ENCODE data around the gene CD83.
"Not testable (repeated sequence)": the region's sequence is repeated elsewhere in the genome, so short reads cannot be mapped to it uniquely, and the experiment has no call there.

The CD83 gene, protein sequence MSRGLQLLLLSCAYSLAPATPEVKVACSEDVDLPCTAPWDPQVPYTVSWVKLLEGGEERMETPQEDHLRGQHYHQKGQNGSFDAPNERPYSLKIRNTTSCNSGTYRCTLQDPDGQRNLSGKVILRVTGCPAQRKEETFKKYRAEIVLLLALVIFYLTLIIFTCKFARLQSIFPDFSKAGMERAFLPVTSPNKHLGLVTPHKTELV

DNA sequence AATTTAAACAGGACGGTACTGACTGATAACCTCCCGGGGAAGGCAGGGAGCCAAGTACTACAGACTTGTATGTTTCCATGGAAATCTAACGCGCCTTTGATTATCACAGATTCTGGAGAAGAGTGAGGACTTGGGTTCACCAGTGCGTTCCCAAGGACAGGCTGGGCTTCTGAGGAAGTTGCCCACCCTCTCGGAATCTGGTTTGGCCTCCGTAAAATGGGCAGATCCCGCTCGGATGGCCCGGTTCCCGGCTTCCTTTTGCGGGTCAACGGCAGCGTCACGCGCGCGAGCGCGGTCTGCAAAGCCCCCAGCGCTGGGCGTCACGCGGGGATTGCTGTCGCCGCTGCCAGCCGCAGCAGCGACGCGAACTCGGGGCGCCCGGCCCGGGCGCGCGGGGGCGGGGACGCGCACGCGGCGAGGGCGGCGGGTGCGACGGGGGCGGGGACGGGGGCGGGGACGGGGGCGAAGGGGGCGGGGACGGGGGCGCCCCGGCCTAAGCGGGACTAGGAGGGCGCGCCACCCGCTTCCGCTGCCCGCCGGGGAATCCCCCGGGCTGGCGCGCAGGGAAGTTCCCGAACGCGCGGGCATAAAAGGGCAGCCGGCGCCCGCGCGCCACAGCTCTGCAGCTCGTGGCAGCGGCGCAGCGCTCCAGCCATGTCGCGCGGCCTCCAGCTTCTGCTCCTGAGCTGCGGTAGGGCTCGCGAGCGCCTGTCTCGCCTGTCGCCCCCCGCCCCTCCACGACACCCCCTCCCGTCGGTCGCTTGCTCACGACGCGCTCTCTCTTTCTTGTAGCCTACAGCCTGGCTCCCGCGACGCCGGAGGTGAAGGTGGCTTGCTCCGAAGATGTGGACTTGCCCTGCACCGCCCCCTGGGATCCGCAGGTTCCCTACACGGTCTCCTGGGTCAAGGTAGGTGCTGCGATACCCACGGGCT, at the start of gene CD83:
Gene CD83 (plus strand): TSS at position 615 of the 933 bp plus-strand sequence. CDS start 40 bp downstream, at position 655.
- peak; percentile 47 for DNase-seq

DNA sequence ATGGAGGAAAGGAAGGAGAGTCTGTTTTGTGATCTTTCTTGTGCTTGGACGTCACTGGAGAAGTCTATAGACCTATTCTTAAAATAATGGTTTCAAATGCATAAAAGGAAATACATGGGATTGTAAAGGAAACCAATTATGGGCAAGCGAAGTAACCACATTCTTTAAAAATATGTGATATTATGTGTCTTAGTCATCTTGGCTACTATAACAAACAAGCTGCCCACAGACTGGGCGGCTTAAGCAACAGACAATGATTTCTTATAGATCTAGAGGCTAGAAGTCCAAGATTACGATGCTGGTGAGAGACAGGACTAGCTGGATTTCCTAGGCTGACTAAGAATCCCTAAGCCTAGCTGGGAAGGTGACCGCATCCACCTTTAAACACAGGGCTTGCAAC, 49.4 kb upstream of the CD83 start:
- peak; percentile 78 for DNase-seq

DNA sequence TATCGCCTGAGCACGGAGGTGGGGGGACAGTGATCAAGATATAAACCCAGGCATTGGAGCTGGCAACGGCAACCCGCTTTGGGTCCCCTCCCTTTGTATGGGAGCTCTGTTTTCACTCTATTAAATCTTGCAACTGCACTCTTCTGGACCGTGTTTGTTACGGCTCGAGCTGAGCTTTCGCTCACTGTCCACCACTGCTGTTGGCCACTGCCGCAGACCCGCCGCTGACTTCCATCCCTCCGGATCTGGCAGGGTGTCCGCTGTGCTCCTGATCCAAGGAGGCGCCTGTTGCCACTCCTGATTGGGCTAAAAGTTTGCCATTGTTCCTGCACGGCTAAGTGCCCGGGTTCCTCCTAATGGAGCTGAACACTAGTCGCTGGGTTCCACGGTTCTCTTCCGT, 48.9 kb upstream of the CD83 start:
- no peak for DNase-seq

DNA sequence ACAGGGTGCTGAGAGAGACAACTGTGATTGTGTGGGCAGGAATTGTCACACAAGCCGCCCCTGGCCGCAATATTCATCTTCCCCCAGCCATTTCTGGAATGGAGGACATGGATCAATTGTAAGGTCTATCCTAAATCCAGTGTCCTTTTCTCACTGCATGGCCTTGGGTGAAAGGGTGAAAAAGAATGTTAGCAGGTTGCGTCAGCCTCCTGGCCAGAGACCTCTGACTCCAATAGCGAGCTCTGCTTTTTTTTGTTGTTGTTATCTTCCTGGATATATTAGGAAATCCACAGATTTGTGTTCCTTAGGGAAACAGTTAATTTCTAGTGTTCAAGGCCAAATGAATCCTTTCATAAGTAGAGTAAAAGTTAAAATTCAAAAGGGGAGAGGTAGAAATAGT, 47.1 kb upstream of the CD83 start:
- no peak for DNase-seq

DNA sequence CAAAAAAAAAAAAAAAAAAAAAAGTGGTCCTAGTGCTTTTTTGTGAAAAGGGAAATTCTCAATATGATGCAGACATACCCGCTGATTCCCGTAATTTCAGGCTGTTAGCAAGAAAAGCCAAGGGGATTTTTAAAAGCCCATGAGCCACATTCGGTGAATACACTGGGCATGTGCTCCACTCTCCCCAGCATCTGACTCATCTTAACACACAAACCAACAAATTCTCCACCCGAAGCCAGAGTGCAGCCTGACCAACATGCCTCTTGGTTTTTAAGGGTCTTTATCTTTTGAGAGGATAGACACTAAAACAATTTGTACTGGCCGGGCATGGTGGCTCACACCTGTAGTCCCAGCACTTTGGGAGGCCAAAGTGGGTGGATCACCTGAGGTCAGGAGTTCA, 45.5 kb upstream of the CD83 start:
- DNase-seq: peak; percentile 29

DNA sequence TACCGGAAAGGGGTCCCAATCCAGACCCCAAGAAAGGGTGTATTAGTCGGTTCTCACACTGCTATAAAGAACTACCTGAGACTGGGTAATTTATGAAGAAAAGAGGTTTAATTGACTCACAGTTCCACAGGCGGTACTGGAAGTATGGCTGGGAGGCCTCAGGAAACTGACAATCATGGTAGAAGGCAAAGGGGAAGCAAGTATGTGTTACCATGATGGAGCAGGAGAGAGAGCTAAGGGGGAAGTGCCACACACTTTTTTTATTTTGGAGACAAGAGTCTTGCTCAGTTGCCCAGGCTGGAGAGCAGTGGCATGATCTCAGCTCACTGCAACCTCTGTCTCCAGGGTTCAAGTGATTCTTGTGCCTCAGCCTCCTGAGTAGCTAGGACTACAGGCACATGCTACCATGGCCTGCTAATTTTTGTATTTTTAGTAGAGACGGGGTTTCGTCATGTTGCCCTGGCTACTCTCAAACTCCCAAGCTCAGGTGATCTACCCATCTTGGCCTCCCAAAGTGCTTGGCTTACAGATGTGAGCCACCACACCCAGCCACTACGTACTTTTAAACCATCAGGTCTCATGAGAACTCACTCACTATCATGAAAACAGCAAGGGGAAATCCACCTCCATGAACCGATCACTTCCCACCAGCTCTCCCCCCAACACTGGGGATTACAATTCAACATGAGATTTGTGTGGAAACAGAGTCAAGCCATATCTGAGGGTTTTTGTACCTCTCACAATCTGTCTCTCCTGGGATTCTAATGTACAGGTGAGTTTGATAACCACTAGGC, 43.8 kb upstream of the CD83 start:
- DNase-seq: not testable (repeated sequence)

DNA sequence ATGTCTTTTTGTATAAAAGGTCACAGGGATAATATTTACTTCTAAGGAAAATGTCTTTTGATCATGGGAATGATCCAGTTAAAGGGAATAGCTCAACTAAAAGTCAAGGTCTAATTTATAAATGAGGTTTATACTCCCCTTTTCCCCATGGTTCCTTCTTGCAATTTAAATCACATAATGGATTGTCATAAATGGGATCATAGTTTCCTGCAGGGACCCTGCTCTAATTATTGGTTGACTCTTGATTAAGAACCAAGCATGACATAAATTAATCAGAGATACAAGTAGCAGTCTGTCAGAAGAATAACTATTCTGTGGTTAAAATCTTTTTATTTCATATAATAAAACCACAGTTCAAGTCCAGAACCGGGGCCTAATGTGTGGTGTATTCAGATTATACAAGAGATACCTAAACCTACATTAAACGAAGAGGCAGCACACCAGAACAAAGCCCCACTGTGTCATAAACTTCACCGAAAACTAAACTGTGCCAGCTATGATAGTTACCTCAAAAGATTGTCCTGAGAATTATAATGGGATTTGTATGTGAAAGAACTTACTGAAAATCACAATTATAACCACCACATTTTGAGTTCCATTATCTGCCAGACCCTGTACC, 43.0 kb upstream of the CD83 start:
- DNase-seq: no peak

DNA sequence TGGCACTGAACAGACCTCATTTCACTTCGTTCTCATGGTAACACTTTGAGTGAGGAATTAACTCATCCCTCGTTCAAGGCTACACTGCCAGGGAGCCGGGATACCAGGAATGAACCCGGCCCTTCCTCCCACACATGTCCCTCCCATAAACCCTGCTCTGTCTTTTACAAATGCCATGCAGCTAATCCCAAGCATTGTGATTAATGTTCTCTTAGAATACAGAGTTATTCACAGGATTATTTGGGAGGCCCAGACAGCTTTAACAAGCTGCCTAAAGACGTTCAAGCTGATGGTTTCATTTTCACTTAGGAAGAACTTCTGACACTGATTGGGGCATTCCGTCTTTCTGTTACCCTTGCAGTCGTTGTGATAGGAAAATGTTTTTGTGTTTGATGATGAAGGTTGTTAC, 42.5 kb upstream of the CD83 start:
- peak; percentile 78 for DNase-seq

DNA sequence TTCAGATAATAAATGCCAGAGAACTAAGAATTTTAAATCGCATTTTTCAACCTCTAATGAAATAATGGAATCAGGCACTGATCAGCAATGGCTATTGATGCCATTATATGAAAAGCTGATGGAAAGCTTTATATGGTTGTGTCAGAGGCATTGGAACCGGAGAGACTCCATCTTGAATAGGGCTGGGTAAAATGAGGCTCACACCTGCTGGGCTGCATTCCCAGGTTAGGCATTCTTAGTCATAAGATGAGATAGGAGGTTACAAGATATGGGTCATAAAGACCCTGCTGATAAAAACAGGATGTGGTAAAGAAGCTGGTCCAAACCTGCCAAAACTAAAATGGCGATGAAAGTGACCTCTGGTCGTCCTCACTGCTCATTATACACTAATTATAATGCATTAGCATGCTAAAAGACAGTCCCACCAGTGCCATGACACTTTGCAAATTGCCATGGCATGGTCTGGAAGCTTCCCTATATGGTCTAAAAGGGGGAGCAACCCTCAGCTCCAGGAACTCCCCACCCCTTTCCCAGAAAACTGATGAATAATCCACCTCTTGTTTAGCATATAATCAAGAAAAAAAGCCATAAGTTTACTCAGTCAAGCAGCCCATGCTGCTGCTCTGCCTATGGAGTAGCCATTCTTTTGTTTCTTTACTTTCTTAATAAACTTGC, 40.2 kb upstream of the CD83 start:
- peak; percentile 9 for DNase-seq

DNA sequence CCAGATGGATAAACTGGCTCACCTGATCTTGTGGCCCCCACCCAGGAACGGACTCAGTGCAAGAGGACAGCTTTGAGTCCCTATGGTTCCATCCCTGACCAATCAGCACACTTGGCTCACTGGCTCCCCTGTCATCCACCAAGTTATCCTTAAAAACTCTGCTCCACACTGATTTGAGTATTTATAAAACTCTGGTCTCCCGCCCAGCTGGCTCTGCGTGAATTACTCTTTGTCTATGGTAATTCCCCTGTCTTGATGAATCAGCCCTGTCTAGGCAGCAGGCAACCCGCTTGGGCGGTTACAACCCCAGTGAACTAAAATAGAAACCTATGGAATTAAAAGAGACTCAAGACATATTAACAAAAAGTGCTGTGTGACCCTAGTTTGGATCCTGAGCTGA, 38.1 kb upstream of the CD83 start:
- peak; percentile 20 for DNase-seq

DNA sequence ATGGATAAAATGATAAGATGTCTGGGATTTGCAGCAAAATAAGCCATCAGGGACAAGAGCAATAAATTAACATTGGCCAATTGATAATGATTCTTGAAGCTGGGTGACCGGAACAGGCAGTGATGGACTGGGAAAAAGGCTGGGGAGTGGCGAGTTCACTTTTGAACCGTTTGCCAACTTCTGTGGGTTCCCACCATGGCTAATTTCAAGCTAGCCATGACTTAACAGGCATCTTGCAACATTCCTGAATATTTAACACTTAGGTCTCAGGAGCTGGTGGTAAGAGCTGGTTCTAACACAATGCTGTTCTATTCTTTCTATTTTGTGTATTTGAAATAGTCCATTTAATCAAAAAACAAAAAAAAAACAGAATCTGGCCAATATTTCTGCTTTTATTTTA, 37.6 kb upstream of the CD83 start:
- DNase-seq: peak; percentile 31

DNA sequence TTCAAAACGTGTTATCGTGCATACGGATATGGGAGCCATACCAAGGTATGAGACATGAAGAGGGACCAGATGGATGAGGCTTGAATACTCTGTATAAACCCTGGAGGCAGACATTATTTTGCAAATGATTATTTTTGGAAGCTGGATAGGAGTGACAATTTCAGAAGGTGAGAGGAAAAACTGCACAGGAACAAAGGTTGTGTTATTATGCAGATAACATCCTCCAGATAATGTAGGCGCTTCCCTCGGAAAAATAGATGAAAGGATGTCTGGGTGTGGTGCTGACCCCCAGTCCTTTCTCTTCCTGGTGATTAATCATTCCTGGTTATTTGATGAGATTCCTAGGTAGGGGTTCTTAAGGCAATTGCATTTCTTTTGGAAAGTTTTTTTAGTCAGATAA, 36.4 kb upstream of the CD83 start:
- DNase-seq: peak; percentile 25

DNA sequence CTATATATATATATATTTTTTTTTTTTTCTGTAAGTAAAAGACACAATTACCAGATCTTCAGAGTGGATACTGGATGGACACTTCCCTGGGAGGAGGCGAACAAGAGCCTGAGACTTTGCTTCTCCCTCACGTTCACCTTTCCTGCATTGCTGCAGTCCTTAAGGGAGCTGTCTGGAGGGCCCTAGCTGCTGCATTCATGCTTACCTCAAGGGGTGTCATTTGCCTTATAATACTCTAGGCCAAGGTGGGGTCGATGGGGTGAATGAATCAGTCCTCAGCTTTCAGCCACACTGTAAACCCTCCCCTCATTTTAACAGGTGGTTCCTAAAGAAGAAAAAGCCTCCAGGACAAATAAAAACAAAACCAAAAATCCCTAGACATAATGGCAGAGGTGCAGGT, 34.8 kb upstream of the CD83 start:
- no peak for DNase-seq

DNA sequence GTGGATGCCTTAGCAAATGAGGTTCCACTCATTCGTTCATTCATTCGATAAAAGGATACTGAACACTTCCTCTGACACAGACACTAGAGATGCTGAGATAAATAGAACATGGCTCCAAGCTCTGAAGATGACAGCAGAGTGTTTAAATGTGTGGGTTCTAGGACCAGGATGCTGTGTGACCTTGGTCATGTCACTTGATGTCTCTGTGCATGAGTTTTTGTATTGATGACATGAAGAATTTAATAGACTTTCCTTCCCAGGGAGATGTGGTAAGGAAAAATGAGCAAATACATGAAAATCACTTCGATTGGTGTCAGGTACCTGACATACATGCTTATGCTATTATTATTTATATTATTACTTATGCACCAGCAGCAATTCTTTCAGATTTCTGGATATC, 34.3 kb upstream of the CD83 start:
- no peak for DNase-seq

DNA sequence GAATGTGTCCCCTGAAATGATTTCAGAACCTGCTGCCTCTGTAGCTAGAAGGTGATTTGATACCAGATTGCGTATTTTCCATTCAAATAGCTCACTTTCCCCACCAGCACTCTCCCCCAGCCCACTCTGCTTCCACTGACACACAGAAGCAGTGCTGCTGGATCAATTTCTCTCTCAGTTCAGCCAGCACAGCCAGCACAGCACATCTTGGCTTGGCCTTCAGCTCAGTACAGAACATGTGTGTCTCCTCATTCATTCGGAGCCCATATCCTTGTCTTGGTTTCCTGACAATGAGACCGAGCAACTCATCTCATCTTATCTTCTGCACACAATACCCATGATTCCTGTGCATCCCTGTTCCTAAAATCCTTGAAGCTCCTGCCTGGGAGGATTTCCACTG, 33.8 kb upstream of the CD83 start:
- DNase-seq: no peak

DNA sequence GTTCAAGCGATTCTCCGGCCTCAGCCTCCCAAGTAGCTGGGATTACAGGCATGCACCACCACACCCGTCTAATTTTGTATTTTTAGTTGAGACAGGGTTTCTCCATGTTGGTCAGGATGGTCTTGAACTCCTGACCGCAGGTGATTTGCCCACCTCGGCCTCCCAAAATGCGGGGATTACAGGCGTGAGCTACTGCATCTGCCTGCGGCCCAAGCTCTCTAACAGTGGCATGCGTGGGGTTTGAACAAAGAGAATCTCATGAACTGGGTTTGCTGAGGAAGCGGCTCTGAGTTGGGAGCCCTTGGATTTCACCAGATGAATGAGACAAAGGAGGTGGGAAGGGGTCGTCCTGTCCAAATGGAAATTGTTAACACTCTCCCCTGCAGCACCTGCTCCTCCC, 33.2 kb upstream of the CD83 start:
- no peak for DNase-seq

DNA sequence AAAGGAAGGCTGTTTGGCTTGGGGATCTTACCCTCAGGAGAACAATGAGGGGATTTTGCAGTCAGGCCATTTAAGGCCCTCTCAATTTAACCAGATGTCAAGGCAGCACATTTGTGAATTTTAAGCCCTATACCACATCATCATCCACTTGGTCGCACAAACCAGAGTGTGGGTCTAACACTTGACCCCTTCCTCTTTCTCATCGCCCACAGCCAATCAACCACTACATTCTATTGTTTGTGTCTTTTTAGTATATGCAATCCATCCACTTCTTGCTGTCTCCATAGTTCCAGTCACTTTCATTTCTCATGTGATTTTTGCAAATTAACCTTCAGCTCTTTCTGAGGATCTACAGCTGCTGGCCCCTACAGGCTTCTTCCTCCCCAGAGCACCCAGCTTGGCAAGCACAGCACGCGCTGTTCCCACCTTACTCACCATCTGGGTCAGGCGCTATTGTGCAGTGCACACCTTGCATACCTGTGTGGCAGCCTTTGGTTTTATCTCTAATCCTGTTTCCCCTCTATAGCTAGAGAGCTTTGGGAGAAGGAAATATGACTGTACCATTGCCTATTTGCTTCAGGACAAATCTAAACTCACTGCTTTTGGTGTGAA, 32.3 kb upstream of the CD83 start:
- no peak for DNase-seq

DNA sequence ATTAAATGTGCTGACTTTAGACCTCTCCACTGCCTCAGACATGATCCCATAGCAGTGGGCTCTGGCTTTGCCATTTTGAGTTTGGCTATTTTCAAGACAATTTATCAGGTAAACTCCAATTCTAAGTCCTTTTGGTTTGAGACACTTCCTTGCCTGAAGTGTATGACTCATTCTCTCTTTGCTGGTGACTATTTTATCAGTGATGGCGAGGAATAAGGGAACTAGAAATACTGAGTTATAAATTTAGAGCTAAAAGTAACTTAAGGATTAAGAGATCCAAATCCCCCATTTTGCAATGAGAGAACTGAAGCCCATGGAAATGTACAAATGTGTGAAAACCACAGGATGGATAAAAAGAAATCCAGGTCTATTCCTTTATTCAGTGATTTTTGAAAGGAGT, 30.9 kb upstream of the CD83 start:
- DNase-seq: no peak

DNA sequence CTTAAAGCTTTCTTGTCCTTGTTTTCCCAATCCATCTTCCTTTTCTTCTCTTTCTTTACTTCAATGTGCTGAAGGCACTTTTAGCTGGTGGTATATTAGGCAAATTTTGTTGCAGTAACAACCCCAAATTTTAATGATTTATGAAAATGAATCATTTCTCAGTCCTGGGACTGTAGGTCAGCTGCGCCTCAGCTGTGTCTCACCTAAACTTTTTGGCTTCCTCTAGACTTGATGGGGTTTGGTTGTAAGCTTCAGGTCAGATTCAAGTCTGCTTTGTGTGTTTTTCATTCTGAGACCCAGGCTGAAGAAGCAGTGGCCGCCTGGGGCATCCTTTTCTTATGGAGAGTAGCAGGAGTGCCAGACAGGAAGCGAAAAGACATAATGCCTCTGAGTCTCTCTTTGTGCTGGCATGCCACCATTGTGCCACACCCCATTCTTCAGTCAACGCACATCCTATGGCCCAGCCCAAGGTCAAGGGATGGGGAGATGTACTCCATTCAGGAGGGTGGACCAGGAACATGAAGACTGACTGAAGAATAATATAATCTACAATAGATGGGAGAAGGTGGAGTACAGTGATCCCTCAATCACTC, 28.9 kb upstream of the CD83 start:
- no peak for DNase-seq

DNA sequence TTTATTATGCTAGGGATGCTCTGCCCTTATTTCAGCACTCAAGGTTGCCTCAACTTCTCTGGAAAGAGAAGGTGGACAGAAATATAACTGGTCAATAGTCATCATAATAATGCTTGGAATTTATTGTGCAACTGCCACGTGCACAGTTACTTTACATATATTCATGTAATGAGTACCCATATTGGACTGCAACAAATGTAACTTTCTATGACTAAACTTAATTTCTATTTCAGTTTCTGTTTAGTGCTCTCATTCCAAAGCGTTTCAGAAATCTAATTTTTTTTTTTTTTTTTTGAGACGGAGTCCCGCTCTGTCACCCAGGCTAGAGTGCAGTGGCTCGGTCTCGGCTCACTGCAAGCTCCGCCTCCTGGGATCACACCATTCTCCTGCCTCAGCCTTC, 28.3 kb upstream of the CD83 start:
- DNase-seq: no peak

DNA sequence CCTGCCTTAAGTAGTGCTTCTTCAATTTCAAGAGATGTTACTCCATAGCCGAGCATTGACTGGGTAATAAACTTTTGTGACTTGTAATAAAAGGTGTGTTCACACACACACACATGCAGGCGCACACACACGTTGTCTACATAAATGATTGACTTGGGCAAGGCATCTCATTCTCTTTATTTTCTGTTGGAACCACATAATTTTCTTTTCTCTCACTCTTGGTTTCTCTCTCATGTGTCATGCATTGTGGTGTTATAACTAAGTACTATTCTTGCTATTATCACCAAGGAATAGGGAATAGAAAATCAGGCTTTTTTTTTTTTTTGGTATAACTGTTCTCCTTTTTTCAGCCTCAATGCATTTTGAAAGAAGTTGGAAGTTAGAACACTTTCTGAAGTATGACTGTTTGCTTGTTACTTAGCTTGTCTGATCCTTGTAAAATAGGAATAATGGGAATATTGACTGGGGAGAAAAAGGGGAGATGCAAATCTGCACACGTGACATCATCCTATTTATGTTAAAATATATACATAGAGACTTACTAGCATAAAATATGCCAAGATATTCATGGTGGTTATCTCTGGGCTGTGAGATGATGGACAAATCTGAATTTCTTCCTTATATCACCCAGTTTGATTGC, 26.1 kb upstream of the CD83 start:
- no peak for DNase-seq

All from NCI-H226 (cell line).